Activated CD4-positive, alpha-beta T cell treated with anti-CD3 and anti-CD28 coated beads, Interleukin-2, amount 10 ng/mL, durations not matched to agents 7 days and 5 days (primary cell): Measurements from ENCODE around the gene ATP2B2. TPM values are rescaled to one million over a fixed set of nuclear protein-coding genes. Genes with fewer than 3 reads are reported as not detected.

Experiments used
- CTCF ChIA-PET: fragments of 350-600 bp; sonication (Branson Sonifier 250); formaldehyde crosslinking; loops from one replicate; lab custom pipeline; 2021; ENCODE audit warnings: antibody characterized with exemption; lab: Charles Lee
- POLR2A ChIA-PET: fragments of 350-600 bp; sonication (Branson Sonifier 250); formaldehyde crosslinking; loops from one replicate; lab custom pipeline; 2021; ENCODE audit warnings: antibody characterized with exemption; lab: Charles Lee
- DNase-seq: peaks from one replicate; pipeline ENCODE4 v3.0.0-alpha.2; 2020
- H3K27ac Mint-ChIP-seq: one replicate; pipeline ENCODE4 v1.8.0; 2021; ENCODE audit warnings: mild to moderate bottlenecking, moderate library complexity, mixed read lengths
- H3K27me3 Mint-ChIP-seq: one replicate; pipeline ENCODE4 v1.8.0; 2021; ENCODE audit warnings: mixed read lengths
- H3K36me3 Mint-ChIP-seq: one replicate; pipeline ENCODE4 v1.8.0; 2021; ENCODE audit warnings: low read depth, mixed read lengths
- H3K4me1 Mint-ChIP-seq: one replicate; pipeline ENCODE4 v1.8.0; 2021; ENCODE audit warnings: mixed read lengths
- H3K4me3 Mint-ChIP-seq: one replicate; pipeline ENCODE4 v1.8.0; 2021; ENCODE audit warnings: mild to moderate bottlenecking, moderate library complexity, mixed read lengths
- H3K9me3 Mint-ChIP-seq: one replicate; pipeline ENCODE4 v1.8.0; 2021; ENCODE audit warnings: mixed read lengths
- total RNA-seq, 2 experiments: library from RNA; stranded (reverse); gene quantifications; one replicate each; pipeline ENCODE4 v1.2.3, GENCODE V29; 2021

ATP2B2 gene
- total RNA-seq, 2 experiments from 2014 or later: not detected

GRCh38 chr3:10467204-10467603 is 38.2 kb downstream of the ATP2B2 start:
- no peak overlapping the region for H3K27ac Mint-ChIP-seq
- CTCF ChIA-PET: interaction anchor here (1.3 kb wide), 1 partner anchor 9 kb away, joined by 4 read pairs; no protein-coding TSS in a partner anchor
- no peak overlapping the region for H3K4me3 Mint-ChIP-seq
- H3K9me3 Mint-ChIP-seq: no peaks in the 10 kb centered on the region
- peaks cover 5% of the 10 kb centered on the region for H3K27me3 Mint-ChIP-seq
- H3K36me3 Mint-ChIP-seq: no peaks in the 10 kb centered on the region
- POLR2A ChIA-PET: no interaction called here
- H3K4me1 Mint-ChIP-seq: no peaks in the 10 kb centered on the region
- no peak for DNase-seq

- Mint-ChIP-seq H3K9me3 (no peaks in the 10 kb centered on the region), H3K27ac (no peak overlapping the region), H3K4me3 (no peak overlapping the region), H3K27me3 (peaks cover 1% of the 10 kb centered on the region), H3K36me3 (no peaks in the 10 kb centered on the region), H3K4me1 (no peaks in the 10 kb centered on the region)
- no peak for DNase-seq
- ChIA-PET CTCF (interaction anchor here (0.6 to 1.3 kb wide), 3 partner anchors 10 to 1251 kb away, joined by 3 to 5 read pairs (median 4); no protein-coding TSS in a partner anchor), POLR2A (no interaction called here)
These were observed 39.2 kb downstream of the ATP2B2 start for GRCh38 chr3:10466186-10466585.

- POLR2A ChIA-PET: no interaction called here
- H3K27me3 Mint-ChIP-seq: no peaks in the 10 kb centered on the region
- CTCF ChIA-PET: no interaction called here
- H3K9me3 Mint-ChIP-seq: no peaks in the 10 kb centered on the region
- no peak for DNase-seq
- H3K4me3 Mint-ChIP-seq: no peak overlapping the region
- no peaks in the 10 kb centered on the region for H3K4me1 Mint-ChIP-seq
- H3K36me3 Mint-ChIP-seq: no peaks in the 10 kb centered on the region
- no peak overlapping the region for H3K27ac Mint-ChIP-seq
These were observed 40.2 kb downstream of the ATP2B2 start for GRCh38 chr3:10465161-10465560.

GRCh38 chr3:10463533-10464434 is 41.6 kb downstream of the ATP2B2 start:
- POLR2A ChIA-PET: no interaction called here
- DNase-seq: no peak
- CTCF ChIA-PET: no interaction called here
- Mint-ChIP-seq H3K9me3 (no peaks in the 10 kb centered on the region), H3K27ac (no peak overlapping the region), H3K27me3 (no peaks in the 10 kb centered on the region), H3K4me1 (no peaks in the 10 kb centered on the region), H3K4me3 (no peak overlapping the region), H3K36me3 (no peaks in the 10 kb centered on the region)

- ChIA-PET POLR2A (no interaction called here), CTCF (no interaction called here)
- Mint-ChIP-seq H3K27ac (no peak overlapping the region), H3K9me3 (no peaks in the 10 kb centered on the region), H3K27me3 (peaks cover 1% of the 10 kb centered on the region), H3K4me3 (no peak overlapping the region), H3K36me3 (no peaks in the 10 kb centered on the region), H3K4me1 (no peaks in the 10 kb centered on the region)
- DNase-seq: no peak
These were observed 42.5 kb downstream of the ATP2B2 start for GRCh38 chr3:10462641-10463532.

- peaks cover 2% of the 10 kb centered on the region for H3K27me3 Mint-ChIP-seq
- H3K27ac Mint-ChIP-seq: no peak overlapping the region
- no peak overlapping the region for H3K4me3 Mint-ChIP-seq
- no peaks in the 10 kb centered on the region for H3K36me3 Mint-ChIP-seq
- ChIA-PET CTCF (interaction anchor here (0.8 kb wide), 1 partner anchor 14 kb away, joined by 4 read pairs; no protein-coding TSS in a partner anchor), POLR2A (no interaction called here)
- H3K9me3 Mint-ChIP-seq: no peaks in the 10 kb centered on the region
- H3K4me1 Mint-ChIP-seq: no peaks in the 10 kb centered on the region
- DNase-seq: no peak
These were observed 44.3 kb downstream of the ATP2B2 start for GRCh38 chr3:10460951-10461545.

- Mint-ChIP-seq H3K36me3 (no peaks in the 10 kb centered on the region), H3K4me1 (no peaks in the 10 kb centered on the region), H3K27ac (no peak overlapping the region), H3K27me3 (peaks cover 5% of the 10 kb centered on the region), H3K9me3 (no peaks in the 10 kb centered on the region), H3K4me3 (no peak overlapping the region)
- DNase-seq: peak; percentile 74
- CTCF ChIA-PET: interaction anchor here (0.8 kb wide), 1 partner anchor 13 kb away, joined by 4 read pairs; no protein-coding TSS in a partner anchor
- POLR2A ChIA-PET: no interaction called here
These were observed 45.2 kb downstream of the ATP2B2 start for GRCh38 chr3:10459954-10460754.

- Mint-ChIP-seq H3K9me3 (no peaks in the 10 kb centered on the region), H3K27ac (no peak overlapping the region), H3K27me3 (peaks cover 10% of the 10 kb centered on the region), H3K4me1 (no peaks in the 10 kb centered on the region), H3K4me3 (no peak overlapping the region), H3K36me3 (no peaks in the 10 kb centered on the region)
- DNase-seq: no peak
- ChIA-PET CTCF (no interaction called here), POLR2A (no interaction called here)
These were observed 47.8 kb downstream of the ATP2B2 start for GRCh38 chr3:10457560-10457959.

GRCh38 chr3:10456981-10457380 is 48.4 kb downstream of the ATP2B2 start:
- Mint-ChIP-seq H3K4me3 (no peak overlapping the region), H3K36me3 (no peaks in the 10 kb centered on the region), H3K27ac (no peak overlapping the region), H3K4me1 (no peaks in the 10 kb centered on the region), H3K27me3 (peaks cover 13% of the 10 kb centered on the region), H3K9me3 (no peaks in the 10 kb centered on the region)
- CTCF ChIA-PET: no interaction called here
- POLR2A ChIA-PET: no interaction called here
- DNase-seq: no peak

GRCh38 chr3:10455545-10455914 is 49.9 kb downstream of the ATP2B2 start:
- H3K9me3 Mint-ChIP-seq: no peaks in the 10 kb centered on the region
- CTCF ChIA-PET: no interaction called here
- no peak for DNase-seq
- no peak overlapping the region for H3K4me3 Mint-ChIP-seq
- peaks cover 15% of the 10 kb centered on the region for H3K27me3 Mint-ChIP-seq
- POLR2A ChIA-PET: no interaction called here
- H3K4me1 Mint-ChIP-seq: no peaks in the 10 kb centered on the region
- H3K36me3 Mint-ChIP-seq: no peaks in the 10 kb centered on the region
- no peak overlapping the region for H3K27ac Mint-ChIP-seq

- DNase-seq: no peak
- Mint-ChIP-seq H3K4me3 (no peak overlapping the region), H3K9me3 (no peaks in the 10 kb centered on the region), H3K27ac (no peak overlapping the region), H3K36me3 (no peaks in the 10 kb centered on the region), H3K4me1 (no peaks in the 10 kb centered on the region), H3K27me3 (peaks cover 15% of the 10 kb centered on the region)
- ChIA-PET CTCF (no interaction called here), POLR2A (no interaction called here)
These were observed 50.4 kb downstream of the ATP2B2 start for GRCh38 chr3:10454907-10455544.
